GM18909 (cell line): Measurements from ENCODE around the gene ZNF502.

Experiments
- ATAC-seq: cut with Tn5 transposase; IDR thresholded peaks from one replicate; pipeline ENCODE4 v1.9.1; 2021; ENCODE audit warnings: mild to moderate bottlenecking; ENCODE audit not compliant: unreplicated experiment, poor library complexity

Gene ZNF502

DNA sequence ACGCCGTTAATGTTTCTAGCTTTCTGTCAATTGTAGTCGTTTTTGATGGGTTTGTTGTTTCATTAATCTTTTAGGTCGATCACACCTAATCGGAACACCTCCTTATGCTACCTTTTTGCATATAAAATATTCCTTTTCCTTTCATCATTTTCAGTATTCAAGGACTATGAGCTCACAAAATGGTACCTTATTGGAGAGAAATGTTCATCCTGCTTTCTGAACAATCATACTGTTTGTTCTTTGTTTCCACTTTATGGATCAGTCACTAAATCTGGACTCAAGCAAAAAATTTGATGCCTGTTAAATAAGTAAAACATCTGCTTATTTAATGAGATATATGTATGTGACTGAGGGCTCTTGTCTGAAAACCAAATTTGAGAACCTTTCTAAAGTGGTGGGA, 50.2 kb downstream of the ZNF502 start:
- no peak for ATAC-seq

DNA sequence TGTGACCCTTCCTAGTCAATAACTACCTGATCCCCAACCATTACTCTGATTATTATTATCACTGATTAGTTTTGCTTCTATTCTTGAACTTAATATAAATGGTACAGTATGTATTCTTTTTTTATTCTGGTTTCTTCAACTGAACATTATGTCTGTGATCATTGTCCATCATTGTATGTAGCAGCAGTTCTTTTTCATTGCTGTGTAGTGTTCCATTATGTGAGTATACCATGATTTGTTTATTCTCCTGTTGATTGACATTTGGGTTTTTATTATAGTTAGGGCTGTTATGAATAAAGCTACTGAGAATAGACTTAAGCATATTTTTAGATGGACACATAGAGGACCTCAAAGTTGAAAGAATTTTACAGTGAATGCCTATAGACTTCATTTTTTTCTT, 51.8 kb downstream of the ZNF502 start:
- ATAC-seq = no peak

GRCh38 chr3:44771424-44772098, 59.1 kb downstream of the ZNF502 start:
- ATAC-seq = no peak

GRCh38 chr3:44772099-44772442, 59.6 kb downstream of the ZNF502 start:
- ATAC-seq = no peak
